GM20431 (cell line): Measurements from ENCODE around the gene GATB.

ENCODE experiments used
- in situ Hi-C: fragments of 300-500 bp; cut with MseI, MboI; formaldehyde crosslinking; loops from one replicate; pipeline ENCODE4 v1.15.0; 2020; ENCODE audit warnings: low sequenced_read_pairs; ENCODE audit not compliant: unreplicated experiment

Gene GATB

GRCh38 chr4:151709071-151709470 is 51.7 kb downstream of the GATB start:
- in situ Hi-C loops: no loop called here

GRCh38 chr4:151708100-151708499 is 52.7 kb downstream of the GATB start:
- in situ Hi-C loops: no loop called here

GRCh38 chr4:151703401-151703800 is 57.4 kb downstream of the GATB start:
- in situ Hi-C loops: no loop called here

GRCh38 chr4:151702256-151702655 is 58.6 kb downstream of the GATB start:
- in situ Hi-C loops: no loop called here

GRCh38 chr4:151700566-151701316 is 60.1 kb downstream of the GATB start:
- in situ Hi-C loops: no loop called here

- in situ Hi-C loops: no loop called here
Observed at GRCh38 chr4:151698213-151698612, 62.6 kb downstream of the GATB start.

GRCh38 chr4:151694961-151695720 is 65.7 kb downstream of the GATB start:
- in situ Hi-C loops: no loop called here

- in situ Hi-C loops: no loop called here
Observed at GRCh38 chr4:151692821-151693673, 67.8 kb downstream of the GATB start.

- in situ Hi-C loops: no loop called here
Observed at GRCh38 chr4:151692443-151692782, 68.4 kb downstream of the GATB start.

- in situ Hi-C loops: no loop called here
Observed at GRCh38 chr4:151691639-151692442, 69.0 kb downstream of the GATB start.

- in situ Hi-C loops: no loop called here
Observed at GRCh38 chr4:151690876-151691275, 69.9 kb downstream of the GATB start.

- in situ Hi-C loops: no loop called here
Observed at GRCh38 chr4:151690164-151690870, 70.5 kb downstream of the GATB start.

- in situ Hi-C loops: no loop called here
Observed at GRCh38 chr4:151689211-151689991, 71.4 kb downstream of the GATB start.

- in situ Hi-C loops: no loop called here
Observed at GRCh38 chr4:151688785-151689043, 72.1 kb downstream of the GATB start.

GRCh38 chr4:151688003-151688784 is 72.6 kb downstream of the GATB start:
- in situ Hi-C loops: no loop called here

- in situ Hi-C loops: no loop called here
Observed at GRCh38 chr4:151687021-151687640, 73.7 kb downstream of the GATB start.

- in situ Hi-C loops: no loop called here
Observed at GRCh38 chr4:151685303-151685702, 75.5 kb downstream of the GATB start.

- in situ Hi-C loops: no loop called here
Observed at GRCh38 chr4:151681085-151681484, 79.7 kb downstream of the GATB start.
